GM23338 (cell line): ENCODE results near the gene SF3B4. TPM values are rescaled to one million over a fixed set of nuclear protein-coding genes. Genes with fewer than 3 reads are reported as not detected.

ENCODE experiments used
- ATAC-seq: fragments of 200-7000 bp; cut with Tn5 transposase; 3 replicates; pipeline ENCODE4 v1.9.1; 2020
- DNase-seq: peaks from one replicate; pipeline ENCODE4 v3.0.0-alpha.2; 2015; ENCODE audit warnings: low spot score
- H2AFZ ChIP-seq: fragments of 200-600 bp; sonication (generic); 2 replicates; pipeline ENCODE4 v1.8.0; 2016; ENCODE audit warnings: antibody characterized with exemption, mild to moderate bottlenecking, moderate library complexity
- H3F3A ChIP-seq: fragments of 200-600 bp; sonication (generic); replicated peaks from 2 replicates; pipeline ENCODE4 v1.8.0; 2017; ENCODE audit warnings: antibody characterized with exemption, mixed run types, low read depth
- H3K27ac ChIP-seq: fragments of 200-600 bp; sonication (generic); 2 replicates; pipeline ENCODE4 v1.6.1; 2016; ENCODE audit warnings: low read depth
- H3K27me3 ChIP-seq: fragments of 200-600 bp; sonication (generic); 2 replicates; pipeline ENCODE4 v1.8.0; 2016; ENCODE audit warnings: mild to moderate bottlenecking, mixed run types, moderate library complexity; ENCODE audit not compliant: insufficient read depth
- H3K36me3 ChIP-seq: fragments of 200-600 bp; sonication (generic); 2 replicates; pipeline ENCODE4 v1.8.0; 2016; ENCODE audit warnings: mild to moderate bottlenecking; ENCODE audit not compliant: insufficient read depth
- H3K4me1 ChIP-seq: fragments of 200-600 bp; sonication (generic); 2 replicates; pipeline ENCODE4 v1.8.0; 2016; ENCODE audit warnings: mild to moderate bottlenecking, moderate library complexity; ENCODE audit not compliant: insufficient read depth
- H3K4me2 ChIP-seq: fragments of 200-600 bp; sonication (generic); 2 replicates; pipeline ENCODE4 v1.7.1; 2017; ENCODE audit warnings: mixed run types
- H3K4me3 ChIP-seq: fragments of 200-600 bp; sonication (generic); 2 replicates; pipeline ENCODE4 v1.6.1; 2016; ENCODE audit warnings: mixed run types
- H3K79me2 ChIP-seq: fragments of 200-600 bp; sonication (generic); replicated peaks from 2 replicates; pipeline ENCODE4 v1.8.0; 2017; ENCODE audit warnings: mild to moderate bottlenecking; ENCODE audit not compliant: insufficient read depth
- H3K9me2 ChIP-seq: fragments of 200-600 bp; sonication (generic); 2 replicates; pipeline ENCODE4 v1.8.0; 2017; ENCODE audit not compliant: insufficient read depth
- H4K20me1 ChIP-seq: fragments of 200-600 bp; sonication (generic); replicated peaks from 2 replicates; pipeline ENCODE4 v1.8.0; 2017; ENCODE audit warnings: mild to moderate bottlenecking; ENCODE audit not compliant: insufficient read depth
- H3K27ac Mint-ChIP-seq: 2 replicates; pipeline ENCODE4 v1.8.0; 2020; ENCODE audit warnings: inconsistent platforms, mild to moderate bottlenecking, moderate library complexity, mixed read lengths
- H3K27me3 Mint-ChIP-seq: 3 replicates; pipeline ENCODE4 v1.8.0; 2022; ENCODE audit warnings: low read depth, mild to moderate bottlenecking, moderate library complexity, mixed read lengths, inconsistent platforms; ENCODE audit not compliant: insufficient read depth, poor library complexity
- H3K36me3 Mint-ChIP-seq: 3 replicates; pipeline ENCODE4 v1.8.0; 2021; ENCODE audit warnings: low read depth, mild to moderate bottlenecking, inconsistent platforms, moderate library complexity, mixed read lengths
- H3K4me1 Mint-ChIP-seq: 3 replicates; pipeline ENCODE4 v1.8.0; 2020; ENCODE audit warnings: mild to moderate bottlenecking, inconsistent platforms, mixed read lengths
- H3K4me3 Mint-ChIP-seq: 3 replicates; pipeline ENCODE4 v1.8.0; 2021; ENCODE audit warnings: moderate library complexity, mild to moderate bottlenecking, inconsistent platforms, mixed read lengths
- H3K9me3 Mint-ChIP-seq: 3 replicates; pipeline ENCODE4 v1.8.0; 2020; ENCODE audit warnings: moderate library complexity, mild to moderate bottlenecking, inconsistent platforms, mixed read lengths
- CREB1 ChIP-seq: fragments of 250-450 bp; sonication (Bioruptor Pico); IDR thresholded peaks from 2 replicates; pipeline ENCODE4 v1.5.0; 2020; ENCODE audit warnings: low read depth, mild to moderate bottlenecking, moderate library complexity
- CTCF ChIP-seq, 2 experiments: fragments of 200-600 bp in 1 of 2; sonication (generic) in 1 of 2; conservative IDR thresholded peaks; 2 replicates each; pipeline versions ENCODE4 v1.5.1 to v1.6.1; 2016 to 2017; ENCODE audit warnings: antibody characterized with exemption in 2 of 2, low read depth in 2 of 2, mild to moderate bottlenecking in 2 of 2, moderate library complexity in 1 of 2
- ETS1 ChIP-seq: IDR thresholded peaks from 2 replicates; pipeline ENCODE4 v1.6.1; 2016; ENCODE audit warnings: antibody characterized with exemption
- EZH2 ChIP-seq: fragments of 200-600 bp; sonication (generic); IDR thresholded peaks from one replicate; pipeline ENCODE4 v1.8.0; 2017; ENCODE audit warnings: antibody characterized with exemption, mild to moderate bottlenecking, low read depth; ENCODE audit not compliant: unreplicated experiment
- EZH2phosphoT487 ChIP-seq: fragments of 200-600 bp; sonication (generic); IDR thresholded peaks from one replicate; pipeline ENCODE4 v1.8.1; 2018; ENCODE audit warnings: antibody characterized with exemption; ENCODE audit not compliant: unreplicated experiment
- JUNB ChIP-seq: IDR thresholded peaks from one replicate; pipeline ENCODE4 v1.6.1; 2016; ENCODE audit warnings: antibody characterized with exemption; ENCODE audit not compliant: unreplicated experiment
- NANOG ChIP-seq: IDR thresholded peaks from 2 replicates; pipeline ENCODE4 v1.6.1; 2016; ENCODE audit warnings: antibody characterized with exemption, borderline replicate concordance
- POLR2AphosphoS5 ChIP-seq: IDR thresholded peaks from 2 replicates; pipeline ENCODE4 v1.6.1; 2016; ENCODE audit warnings: antibody characterized with exemption, low read depth
- REST ChIP-seq: IDR thresholded peaks from one replicate; pipeline ENCODE4 v1.6.1; 2018; ENCODE audit warnings: antibody characterized with exemption; ENCODE audit not compliant: unreplicated experiment
- STAT1 ChIP-seq: IDR thresholded peaks from one replicate; pipeline ENCODE4 v1.6.1; 2016; ENCODE audit warnings: antibody characterized with exemption; ENCODE audit not compliant: unreplicated experiment
- ZNF114 ChIP-seq: fragments of 250-450 bp; sonication (Bioruptor Pico); IDR thresholded peaks from 2 replicates; pipeline ENCODE4 v1.5.0; 2020; ENCODE audit warnings: mild to moderate bottlenecking, moderate library complexity
- ZNF331 ChIP-seq: fragments of 250-450 bp; sonication (Bioruptor Pico); IDR thresholded peaks from 2 replicates; pipeline ENCODE4 v1.5.0; 2020; ENCODE audit warnings: low read depth, mild to moderate bottlenecking, moderate library complexity
- ZNF462 ChIP-seq: fragments of 250-450 bp; sonication (Bioruptor Pico); IDR thresholded peaks from 2 replicates; pipeline ENCODE4 v1.5.0; 2020; ENCODE audit warnings: mild to moderate bottlenecking, moderate library complexity
- polyA plus RNA-seq: library from polyadenylated mRNA; unstranded; fragments of >200 nt; fragmentation: Nextera tagmentation; extraction: Ambion mirVana; gene quantifications from 2 replicates; pipeline ENCODE4 v1.2.1, GENCODE V29; 2016
- total RNA-seq: library from RNA; depleted of rRNA; stranded (reverse); fragments of >200 nt; shearing (Covaris generic); gene quantifications from 2 replicates; pipeline ENCODE4 v1.2.3, GENCODE V29; 2014

The SF3B4 gene
- total and polyA plus RNA-seq, 2 experiments from 2014 or later = 48.7 to 84.0 TPM

- Mint-ChIP-seq H3K27me3 (no peaks in the 10 kb centered on the region), H3K9me3 (no peaks in the 10 kb centered on the region), H3K36me3 (peaks cover 33% of the 10 kb centered on the region), H3K27ac (no peak overlapping the region), H3K4me1 (peaks cover 30% of the 10 kb centered on the region), H3K4me3 (no peak overlapping the region)
- DNase-seq (no peak), ATAC-seq (no peak)
- Histone ChIP-seq H3F3A (no peaks in the 10 kb centered on the region), H3K27ac (no peak overlapping the region), H3K4me3 (no peak overlapping the region), H3K79me2 (no peaks in the 10 kb centered on the region), H3K27me3 (no peaks in the 10 kb centered on the region), H3K9me2 (no peaks in the 10 kb centered on the region), H3K4me2 (no peak overlapping the region), H3K36me3 (peaks cover 26% of the 10 kb centered on the region; the same call in 1 of the 2 replicates), H2AFZ (no peak overlapping the region), H4K20me1 (no peaks in the 10 kb centered on the region; the same call in 1 of the 2 replicates), H3K4me1 (peaks cover 16% of the 10 kb centered on the region; the same call in 1 of the 2 replicates)
- no peak for TF ChIP-seq CREB1 (CRISPR knock-in tag)
- TF ChIP-seq EZH2 = no peak
- no peak for TF ChIP-seq CTCF (conservative IDR thresholded peaks at IDR 0.05; ENCODE audit: low read depth in 2 of 2)
- no peak for TF ChIP-seq POLR2AphosphoS5
- no peak for TF ChIP-seq NANOG
- no peak for TF ChIP-seq ETS1
- TF ChIP-seq EZH2phosphoT487 = no peak
- no peak for TF ChIP-seq ZNF114 (CRISPR knock-in tag)
- TF ChIP-seq JUNB = no peak
- no peak for TF ChIP-seq ZNF462 (CRISPR knock-in tag)
- no peak for TF ChIP-seq ZNF331 (CRISPR knock-in tag)
- TF ChIP-seq REST = no peak
- no peak for TF ChIP-seq STAT1
These were observed 17.6 kb upstream of the SF3B4 start for GRCh38 chr1:149945206-149945605.
